ENCODE data around the gene CHN2.

DNA sequence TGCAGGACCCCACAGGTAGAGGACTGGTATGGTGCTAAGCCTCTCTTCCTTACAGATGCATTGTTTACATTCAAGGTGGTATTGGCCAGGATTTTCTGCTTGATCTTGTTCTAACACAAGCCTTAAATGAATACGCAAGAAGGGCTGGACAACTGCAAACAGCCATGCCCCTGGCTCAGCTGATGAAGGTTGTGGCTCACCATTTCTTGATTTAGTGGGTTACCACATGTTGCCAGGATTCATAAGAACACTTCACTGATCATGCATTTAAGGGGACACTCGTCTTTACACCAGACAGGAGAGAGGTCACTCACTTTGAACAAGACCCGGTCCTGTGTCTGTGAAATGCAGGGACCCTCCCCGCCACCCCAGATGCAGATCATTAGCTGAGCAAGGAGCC lies 82.2 kb downstream of the CHN2 start:
- TF ChIP-seq, protein P1, sequence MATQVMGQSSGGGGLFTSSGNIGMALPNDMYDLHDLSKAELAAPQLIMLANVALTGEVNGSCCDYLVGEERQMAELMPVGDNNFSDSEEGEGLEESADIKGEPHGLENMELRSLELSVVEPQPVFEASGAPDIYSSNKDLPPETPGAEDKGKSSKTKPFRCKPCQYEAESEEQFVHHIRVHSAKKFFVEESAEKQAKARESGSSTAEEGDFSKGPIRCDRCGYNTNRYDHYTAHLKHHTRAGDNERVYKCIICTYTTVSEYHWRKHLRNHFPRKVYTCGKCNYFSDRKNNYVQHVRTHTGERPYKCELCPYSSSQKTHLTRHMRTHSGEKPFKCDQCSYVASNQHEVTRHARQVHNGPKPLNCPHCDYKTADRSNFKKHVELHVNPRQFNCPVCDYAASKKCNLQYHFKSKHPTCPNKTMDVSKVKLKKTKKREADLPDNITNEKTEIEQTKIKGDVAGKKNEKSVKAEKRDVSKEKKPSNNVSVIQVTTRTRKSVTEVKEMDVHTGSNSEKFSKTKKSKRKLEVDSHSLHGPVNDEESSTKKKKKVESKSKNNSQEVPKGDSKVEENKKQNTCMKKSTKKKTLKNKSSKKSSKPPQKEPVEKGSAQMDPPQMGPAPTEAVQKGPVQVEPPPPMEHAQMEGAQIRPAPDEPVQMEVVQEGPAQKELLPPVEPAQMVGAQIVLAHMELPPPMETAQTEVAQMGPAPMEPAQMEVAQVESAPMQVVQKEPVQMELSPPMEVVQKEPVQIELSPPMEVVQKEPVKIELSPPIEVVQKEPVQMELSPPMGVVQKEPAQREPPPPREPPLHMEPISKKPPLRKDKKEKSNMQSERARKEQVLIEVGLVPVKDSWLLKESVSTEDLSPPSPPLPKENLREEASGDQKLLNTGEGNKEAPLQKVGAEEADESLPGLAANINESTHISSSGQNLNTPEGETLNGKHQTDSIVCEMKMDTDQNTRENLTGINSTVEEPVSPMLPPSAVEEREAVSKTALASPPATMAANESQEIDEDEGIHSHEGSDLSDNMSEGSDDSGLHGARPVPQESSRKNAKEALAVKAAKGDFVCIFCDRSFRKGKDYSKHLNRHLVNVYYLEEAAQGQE (IDR thresholded peaks at IDR 0.05; ENCODE audit: insufficient read depth in 1 of 2, low read depth in 2 of 2, low read length in 1 of 2): no peak
- TF ChIP-seq POLR2AphosphoS5 (IDR thresholded peaks at IDR 0.05; ENCODE audit: low read depth, low read length): no peak
- TF ChIP-seq, protein P2, sequence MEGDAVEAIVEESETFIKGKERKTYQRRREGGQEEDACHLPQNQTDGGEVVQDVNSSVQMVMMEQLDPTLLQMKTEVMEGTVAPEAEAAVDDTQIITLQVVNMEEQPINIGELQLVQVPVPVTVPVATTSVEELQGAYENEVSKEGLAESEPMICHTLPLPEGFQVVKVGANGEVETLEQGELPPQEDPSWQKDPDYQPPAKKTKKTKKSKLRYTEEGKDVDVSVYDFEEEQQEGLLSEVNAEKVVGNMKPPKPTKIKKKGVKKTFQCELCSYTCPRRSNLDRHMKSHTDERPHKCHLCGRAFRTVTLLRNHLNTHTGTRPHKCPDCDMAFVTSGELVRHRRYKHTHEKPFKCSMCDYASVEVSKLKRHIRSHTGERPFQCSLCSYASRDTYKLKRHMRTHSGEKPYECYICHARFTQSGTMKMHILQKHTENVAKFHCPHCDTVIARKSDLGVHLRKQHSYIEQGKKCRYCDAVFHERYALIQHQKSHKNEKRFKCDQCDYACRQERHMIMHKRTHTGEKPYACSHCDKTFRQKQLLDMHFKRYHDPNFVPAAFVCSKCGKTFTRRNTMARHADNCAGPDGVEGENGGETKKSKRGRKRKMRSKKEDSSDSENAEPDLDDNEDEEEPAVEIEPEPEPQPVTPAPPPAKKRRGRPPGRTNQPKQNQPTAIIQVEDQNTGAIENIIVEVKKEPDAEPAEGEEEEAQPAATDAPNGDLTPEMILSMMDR (IDR thresholded peaks at IDR 0.05): no peak
- no peak for TF ChIP-seq TCF7L2 (IDR thresholded peaks at IDR 0.05; ENCODE audit: low read depth, low read length)

All from Panc1 (cell line).